GM21367 (cell line): ENCODE measurements around the gene KCNJ18.
"Not testable (repeated sequence)": the region's sequence is repeated elsewhere in the genome, so short reads cannot be mapped to it uniquely, and the experiment has no call there.

Source experiments
- ATAC-seq: cut with Tn5 transposase; IDR thresholded peaks from one replicate; pipeline ENCODE4 v1.9.1; 2021; ENCODE audit not compliant: unreplicated experiment

KCNJ18 gene

GRCh38 chr17:21702029-21702428, 9.7 kb downstream of the KCNJ18 start:
- not testable (repeated sequence) for ATAC-seq

GRCh38 chr17:21702521-21702920, 10.2 kb downstream of the KCNJ18 start:
- ATAC-seq: not testable (repeated sequence)

- ATAC-seq: not testable (repeated sequence)
Measured at GRCh38 chr17:21702940-21703640, 10.8 kb downstream of the KCNJ18 start.

GRCh38 chr17:21703891-21704872, 11.9 kb downstream of the KCNJ18 start:
- ATAC-seq: not testable (repeated sequence)

DNA sequence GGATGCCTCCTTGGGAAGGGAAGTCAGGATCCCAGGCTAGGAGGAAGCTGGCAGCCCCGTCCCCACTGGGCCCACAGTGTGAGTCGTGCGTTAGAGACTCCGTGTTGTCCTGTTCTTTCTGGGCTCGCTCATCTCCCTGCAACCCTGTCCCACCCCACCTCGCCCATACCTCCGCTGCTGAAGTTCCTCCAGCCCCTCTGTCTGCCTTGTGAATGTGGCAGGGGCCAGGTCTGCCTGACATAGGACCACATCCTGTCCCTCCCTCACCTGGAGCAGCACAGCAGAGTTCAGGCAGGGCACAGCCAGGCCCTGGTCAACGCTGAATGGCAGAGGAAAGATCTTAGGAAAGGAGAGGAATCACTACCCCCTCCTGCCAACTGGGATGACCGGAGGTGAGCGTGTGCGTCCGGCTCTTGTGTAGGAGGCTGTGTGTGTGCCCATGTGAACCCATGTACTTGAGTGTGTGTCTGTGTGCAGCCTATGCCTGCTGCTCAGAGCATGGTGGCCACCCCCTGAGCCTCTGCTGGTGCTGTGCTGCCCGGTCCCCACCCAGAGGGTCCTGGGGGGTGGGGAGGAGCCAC, 12.8 kb downstream of the KCNJ18 start:
- ATAC-seq: no peak

DNA sequence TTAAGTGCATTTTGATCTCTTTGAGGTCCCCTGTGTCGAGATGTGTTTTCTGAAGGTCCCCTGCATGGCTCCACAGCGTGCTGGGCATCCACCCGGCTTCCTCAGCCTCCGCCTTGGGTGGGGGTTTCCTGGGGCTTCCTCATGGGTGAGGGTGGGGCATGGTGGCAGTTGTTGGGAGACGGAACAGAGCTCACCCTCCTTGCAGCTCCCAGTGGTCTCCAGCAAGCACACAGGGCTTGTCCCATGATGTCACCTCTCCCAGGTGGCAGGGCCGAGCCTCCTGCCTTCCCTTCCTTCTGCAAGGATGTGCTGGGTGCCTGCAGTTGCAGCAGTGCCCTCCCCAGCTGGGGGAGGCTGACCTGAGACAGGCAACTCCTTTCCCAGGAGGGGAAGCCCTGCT, 13.4 kb downstream of the KCNJ18 start:
- ATAC-seq: not testable (repeated sequence)

DNA sequence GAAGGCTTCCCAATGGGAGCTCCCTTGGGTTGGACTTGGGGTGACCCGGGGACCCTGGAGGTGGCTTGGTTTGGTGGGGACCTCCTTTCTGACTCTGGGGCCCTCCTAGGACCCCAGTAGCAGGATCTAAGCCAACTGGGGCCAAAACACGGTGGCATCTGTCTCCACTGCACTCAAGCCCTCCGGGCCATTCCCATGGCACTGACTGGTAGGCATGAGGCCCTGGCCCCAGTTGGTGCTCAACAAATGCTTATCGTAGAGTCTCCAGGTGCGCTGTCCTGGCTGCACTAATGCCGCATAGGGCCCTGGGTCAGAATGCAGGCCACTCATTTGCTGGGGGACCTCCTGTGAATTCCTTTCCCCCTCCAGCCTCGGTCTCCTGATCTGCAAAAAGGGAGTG, 14.2 kb downstream of the KCNJ18 start:
- ATAC-seq: not testable (repeated sequence)

GRCh38 chr17:21707131-21707530, 14.8 kb downstream of the KCNJ18 start:
- not testable (repeated sequence) for ATAC-seq

GRCh38 chr17:21707711-21708611, 15.6 kb downstream of the KCNJ18 start:
- ATAC-seq: not testable (repeated sequence)

DNA sequence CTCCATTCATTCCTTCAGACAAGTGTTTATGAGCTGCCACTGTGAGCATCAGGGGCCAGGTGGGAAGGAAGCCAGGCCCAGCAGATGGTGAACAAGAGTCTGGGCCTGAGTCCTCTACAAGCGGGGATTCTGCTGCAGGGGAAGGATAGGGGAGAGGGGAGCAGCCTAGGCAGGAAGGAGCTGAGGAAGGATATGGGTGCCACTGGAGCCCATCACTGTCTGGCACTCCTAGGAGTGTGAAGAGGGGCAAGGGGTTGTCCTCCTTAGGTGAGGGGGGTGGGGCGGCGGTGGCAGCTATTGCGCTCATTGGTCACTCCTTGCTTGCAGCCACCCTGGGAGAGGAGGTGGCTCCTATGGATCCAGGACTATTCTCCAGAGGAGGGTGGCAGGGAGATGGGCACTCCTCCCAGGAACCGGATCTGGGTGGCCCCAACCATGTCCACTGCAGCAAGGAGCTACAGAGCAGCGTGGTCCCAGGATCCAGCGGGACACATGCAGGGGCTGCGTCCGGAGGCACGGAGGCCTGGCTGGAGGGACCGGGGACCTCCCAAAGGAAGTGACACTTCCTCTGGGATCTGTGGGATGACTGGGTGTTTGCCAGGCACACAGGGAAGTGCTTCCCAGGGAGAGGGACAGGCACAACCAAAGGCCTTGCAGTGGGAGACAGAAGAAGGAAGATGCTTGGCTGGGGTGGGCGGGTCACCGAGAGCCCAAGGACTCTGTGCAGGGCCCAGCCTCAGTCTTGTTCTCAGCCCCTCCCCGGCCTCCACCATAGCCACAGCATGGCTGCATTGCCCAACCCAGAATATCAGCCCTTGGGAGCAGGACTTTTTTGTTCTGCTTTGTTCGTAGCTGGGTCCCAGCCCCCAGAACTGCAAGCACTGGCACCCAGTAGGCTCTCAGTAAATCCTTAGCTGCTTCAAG, 16.6 kb downstream of the KCNJ18 start:
- not testable (repeated sequence) for ATAC-seq

- ATAC-seq: not testable (repeated sequence)
Measured at GRCh38 chr17:21709994-21710393, 17.7 kb downstream of the KCNJ18 start.

GRCh38 chr17:21710486-21710885, 18.2 kb downstream of the KCNJ18 start:
- not testable (repeated sequence) for ATAC-seq

GRCh38 chr17:21711182-21711581, 18.9 kb downstream of the KCNJ18 start:
- no peak for ATAC-seq

GRCh38 chr17:21713020-21713419, 20.7 kb downstream of the KCNJ18 start:
- not testable (repeated sequence) for ATAC-seq

DNA sequence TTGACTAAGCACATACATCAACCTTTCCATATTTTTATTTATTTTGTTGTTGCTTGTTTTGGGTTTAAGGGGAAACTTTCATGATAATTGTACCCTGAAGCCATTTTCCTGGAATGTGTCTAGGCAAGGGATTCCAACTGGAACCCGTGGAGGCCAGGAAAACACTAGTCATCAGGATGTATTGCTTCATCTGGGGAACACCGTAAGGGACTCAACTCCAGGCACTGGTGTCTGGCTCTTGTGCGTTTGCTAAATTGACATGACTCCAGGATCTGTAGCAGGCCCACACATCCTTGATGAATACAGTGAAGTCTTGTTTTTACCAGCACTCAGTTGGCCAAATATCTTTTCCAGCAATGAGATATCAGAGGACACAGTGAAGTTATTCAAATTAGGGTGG, 21.3 kb downstream of the KCNJ18 start:
- ATAC-seq: not testable (repeated sequence)

GRCh38 chr17:21714676-21715075, 22.4 kb downstream of the KCNJ18 start:
- not testable (repeated sequence) for ATAC-seq

- ATAC-seq: not testable (repeated sequence)
Measured at GRCh38 chr17:21715877-21716276, 23.6 kb downstream of the KCNJ18 start.

GRCh38 chr17:21718971-21719370, 26.6 kb downstream of the KCNJ18 start:
- not testable (repeated sequence) for ATAC-seq

GRCh38 chr17:21719511-21720226, 27.3 kb downstream of the KCNJ18 start:
- ATAC-seq: not testable (repeated sequence)
